HG03039 (cell line): ENCODE results near the gene ADSL.

ENCODE experiments used
- ATAC-seq: cut with Tn5 transposase; IDR thresholded peaks from one replicate; pipeline ENCODE4 v1.9.1; 2021; ENCODE audit warnings: mild to moderate bottlenecking, moderate library complexity; ENCODE audit not compliant: unreplicated experiment

The ADSL gene

DNA sequence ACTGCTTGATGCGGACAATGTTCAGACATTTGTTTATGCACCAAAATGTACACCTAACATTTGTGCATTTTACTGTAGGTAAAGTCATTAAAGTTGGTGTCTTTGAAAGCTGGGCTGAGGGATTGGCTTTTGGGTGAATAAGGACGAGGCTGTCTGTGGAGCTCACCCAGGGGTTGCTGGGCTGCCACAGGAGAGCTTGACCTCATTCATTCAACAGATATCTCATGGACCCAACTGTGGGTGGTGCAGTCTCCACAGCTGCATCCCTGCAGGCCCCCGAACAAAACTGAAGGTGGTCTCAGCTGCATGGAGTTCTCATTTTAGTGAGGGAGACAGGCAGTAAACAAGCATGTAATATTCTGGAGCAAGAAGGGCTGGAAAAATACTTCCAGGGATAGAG is 56.8 kb downstream of the ADSL start:
- ATAC-seq = no peak

DNA sequence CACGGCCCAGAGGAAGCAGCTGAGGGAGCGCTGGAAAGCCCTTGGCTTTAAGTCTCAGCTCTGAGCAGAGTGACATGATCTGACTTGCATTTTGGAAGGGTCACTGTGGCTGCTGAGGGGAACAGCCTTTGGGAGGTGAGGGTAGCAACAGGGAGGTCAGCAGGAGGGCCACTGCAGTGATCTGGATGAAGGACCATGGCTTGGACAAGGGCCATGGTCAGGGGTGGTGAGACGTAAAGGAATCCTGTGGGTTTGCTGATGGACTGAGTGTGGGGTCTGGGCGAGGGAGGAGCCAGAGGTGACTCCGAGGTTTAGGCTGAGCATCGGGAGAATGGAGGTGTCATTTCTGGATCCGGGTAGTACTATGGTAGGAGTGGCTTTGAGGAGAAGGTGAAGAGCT is 57.4 kb downstream of the ADSL start:
- ATAC-seq = no peak

DNA sequence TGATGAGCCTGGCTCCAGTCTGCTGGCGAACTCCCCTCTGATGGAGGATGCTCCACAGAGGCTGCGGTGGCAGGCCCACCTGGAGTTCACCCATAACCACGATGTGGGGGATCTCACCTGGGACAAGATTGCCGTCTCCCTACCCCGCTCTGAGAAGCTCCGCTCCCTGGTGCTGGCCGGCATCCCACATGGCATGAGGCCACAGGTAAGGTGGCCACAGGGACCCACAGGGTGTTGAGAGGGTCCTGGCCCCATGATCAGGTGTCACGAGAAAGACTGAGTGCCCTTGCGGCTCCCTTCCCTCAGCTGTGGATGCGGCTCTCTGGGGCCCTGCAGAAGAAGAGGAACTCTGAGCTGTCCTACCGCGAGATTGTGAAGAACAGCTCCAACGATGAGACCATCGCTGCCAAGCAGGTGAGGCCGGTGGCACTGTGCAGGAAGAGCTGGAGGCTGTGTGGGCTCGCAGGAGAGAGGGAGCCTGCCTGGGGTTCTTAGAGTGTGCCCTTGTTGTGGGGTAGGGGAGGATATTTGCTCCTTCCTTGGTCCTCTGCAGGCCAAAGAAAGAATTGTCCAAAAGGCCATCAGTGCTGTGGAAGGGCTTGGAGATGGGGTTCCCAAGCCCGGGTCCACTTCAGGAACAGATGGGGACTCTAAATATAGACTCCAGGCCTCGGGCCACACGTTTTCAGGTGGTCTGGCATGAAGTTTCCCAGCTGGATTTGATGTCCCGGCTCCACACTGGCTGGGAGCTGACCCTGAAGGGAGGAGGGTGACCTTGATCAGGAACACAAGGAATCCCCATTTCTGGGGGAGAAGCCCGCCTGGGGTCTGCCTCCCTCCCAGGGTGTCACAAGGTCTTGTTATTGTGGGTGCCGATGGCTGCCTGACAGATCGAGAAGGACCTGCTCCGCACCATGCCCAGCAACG is 58.2 kb downstream of the ADSL start:
- no peak for ATAC-seq

DNA sequence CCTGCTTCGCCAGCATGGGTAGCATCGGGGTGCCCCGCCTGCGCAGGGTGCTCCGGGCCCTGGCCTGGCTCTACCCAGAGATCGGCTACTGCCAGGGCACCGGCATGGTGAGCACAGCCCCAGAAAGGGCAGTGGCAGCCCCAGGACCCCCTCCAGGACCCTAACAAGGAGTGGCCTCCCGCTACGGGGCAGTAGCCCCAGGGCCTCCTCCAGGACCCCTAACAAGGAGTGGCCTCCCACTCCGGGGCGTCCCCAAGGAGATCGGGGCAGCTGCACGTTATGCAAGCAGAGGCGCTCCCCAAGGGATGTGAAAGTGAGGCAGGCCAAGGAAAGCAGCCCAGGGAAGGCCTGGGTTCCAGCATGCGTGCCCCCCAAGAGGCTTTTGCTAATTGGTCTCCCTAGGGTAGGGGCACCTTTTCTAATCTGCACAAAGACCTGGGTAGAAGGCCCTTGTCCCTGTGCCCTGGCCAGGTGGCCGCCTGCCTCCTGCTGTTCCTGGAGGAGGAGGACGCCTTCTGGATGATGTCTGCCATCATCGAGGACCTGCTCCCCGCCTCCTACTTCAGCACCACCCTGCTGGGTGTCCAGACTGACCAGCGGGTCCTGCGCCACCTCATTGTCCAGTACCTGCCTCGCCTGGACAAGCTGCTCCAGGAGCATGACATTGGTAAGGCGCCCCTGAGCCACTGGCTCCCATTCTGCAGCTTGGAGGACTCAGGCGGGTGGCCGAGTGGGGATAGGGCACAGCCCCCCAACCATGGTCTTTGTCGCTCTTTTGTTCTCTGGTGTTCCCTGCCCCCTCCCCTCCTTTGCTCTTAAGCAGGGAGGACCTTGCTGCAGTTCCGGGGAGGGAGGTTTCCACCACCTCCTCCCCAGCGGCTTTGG is 59.1 kb downstream of the ADSL start:
- no peak for ATAC-seq

DNA sequence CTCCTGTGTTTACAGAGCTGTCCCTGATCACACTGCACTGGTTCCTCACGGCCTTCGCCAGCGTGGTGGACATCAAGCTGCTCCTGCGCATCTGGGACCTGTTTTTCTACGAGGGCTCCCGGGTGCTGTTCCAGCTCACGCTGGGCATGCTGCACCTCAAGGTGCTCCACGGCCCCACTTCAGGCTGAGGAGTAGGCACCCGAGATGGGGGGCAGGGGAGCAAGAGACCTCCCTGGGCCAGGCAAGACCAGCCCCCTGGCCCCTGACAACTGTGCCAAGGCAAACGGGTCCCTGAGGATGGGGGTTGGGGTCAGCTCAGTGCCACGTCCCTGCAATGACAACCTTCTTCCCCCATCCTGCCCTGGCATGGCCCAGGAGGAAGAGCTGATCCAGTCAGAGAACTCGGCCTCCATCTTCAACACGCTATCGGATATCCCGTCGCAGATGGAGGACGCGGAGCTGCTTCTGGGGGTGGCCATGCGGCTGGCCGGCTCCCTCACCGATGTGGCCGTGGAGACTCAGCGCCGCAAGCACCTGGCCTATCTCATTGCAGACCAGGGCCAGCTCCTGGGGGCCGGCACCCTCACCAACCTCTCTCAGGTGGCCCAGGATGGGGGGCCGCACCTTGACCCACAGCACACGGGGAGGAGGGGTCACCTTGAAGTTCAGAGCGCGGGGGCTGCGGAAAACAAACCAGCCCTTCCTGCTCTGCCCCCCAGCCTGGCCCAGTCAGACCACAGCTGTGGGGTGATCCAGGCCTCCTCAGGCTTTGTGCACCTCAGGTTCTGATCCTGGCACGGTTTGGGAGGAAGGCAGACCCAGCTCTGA is 60.0 kb downstream of the ADSL start:
- no peak for ATAC-seq

DNA sequence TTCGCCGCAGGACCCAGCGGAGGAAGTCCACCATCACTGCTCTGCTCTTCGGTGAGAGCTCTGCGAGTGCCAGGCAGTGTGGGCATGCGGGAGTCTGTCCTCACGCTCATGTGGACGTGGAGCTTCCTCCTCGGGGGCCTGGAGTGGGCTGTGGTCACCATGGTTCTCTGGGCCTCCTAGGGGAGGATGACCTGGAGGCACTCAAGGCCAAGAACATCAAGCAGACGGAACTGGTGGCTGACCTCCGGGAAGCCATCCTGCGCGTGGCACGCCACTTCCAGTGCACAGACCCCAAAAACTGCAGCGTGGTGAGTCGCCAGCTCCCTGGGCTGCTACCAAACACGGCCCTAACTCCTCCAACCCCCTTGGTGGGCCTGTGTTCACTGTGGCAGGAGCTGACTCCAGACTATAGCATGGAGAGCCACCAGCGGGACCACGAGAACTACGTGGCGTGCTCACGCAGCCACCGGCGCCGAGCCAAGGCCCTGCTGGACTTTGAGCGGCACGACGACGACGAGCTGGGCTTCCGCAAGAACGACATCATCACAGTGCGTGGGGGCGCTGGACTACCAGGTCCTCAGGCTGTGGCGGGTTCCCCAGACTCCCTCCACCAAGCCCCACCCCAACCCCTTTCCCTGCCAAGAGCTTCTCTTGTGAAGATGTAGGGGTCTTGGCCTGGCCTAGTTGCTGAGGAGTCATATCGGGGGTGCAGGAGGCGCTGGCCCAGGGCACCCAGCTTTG is 60.9 kb downstream of the ADSL start:
- no peak for ATAC-seq

DNA sequence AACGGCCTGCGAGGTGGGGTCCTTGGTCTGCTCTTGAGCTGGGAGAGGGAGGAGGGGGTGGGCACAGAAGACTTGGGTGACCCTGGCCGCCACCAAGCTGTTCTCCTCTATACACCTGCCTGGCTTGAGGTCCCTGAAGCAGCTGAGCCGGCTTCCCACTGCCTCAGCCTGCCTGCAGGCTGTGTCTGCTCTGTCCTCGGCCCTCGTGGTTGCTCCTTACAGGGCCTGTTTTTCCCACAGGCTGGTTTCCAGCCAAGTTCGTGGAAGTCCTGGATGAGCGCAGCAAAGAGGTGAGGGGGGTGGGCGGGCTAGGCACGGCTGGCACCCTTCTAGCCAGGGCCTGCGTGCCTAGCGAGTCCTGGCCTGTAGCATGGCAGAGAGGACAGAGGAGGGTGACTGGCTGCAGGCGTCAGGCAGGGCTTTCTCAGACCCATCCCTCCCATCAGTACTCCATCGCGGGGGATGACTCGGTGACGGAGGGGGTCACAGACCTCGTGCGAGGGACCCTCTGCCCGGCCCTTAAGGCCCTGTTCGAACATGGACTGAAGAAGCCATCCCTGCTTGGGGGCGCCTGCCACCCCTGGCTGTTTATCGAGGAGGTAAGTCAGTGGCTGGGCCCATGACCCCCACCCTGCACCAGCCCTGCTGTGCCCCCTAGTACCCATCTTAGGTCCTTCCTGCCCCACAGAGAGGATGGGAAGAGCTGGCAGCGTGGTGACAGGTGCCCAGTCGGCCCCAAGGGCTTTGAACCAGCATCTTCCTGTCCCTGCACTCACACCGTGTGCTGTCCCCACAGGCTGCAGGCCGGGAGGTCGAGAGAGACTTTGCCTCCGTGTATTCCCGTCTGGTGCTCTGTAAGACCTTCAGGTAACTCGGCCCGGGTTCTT is 61.8 kb downstream of the ADSL start:
- no peak for ATAC-seq

DNA sequence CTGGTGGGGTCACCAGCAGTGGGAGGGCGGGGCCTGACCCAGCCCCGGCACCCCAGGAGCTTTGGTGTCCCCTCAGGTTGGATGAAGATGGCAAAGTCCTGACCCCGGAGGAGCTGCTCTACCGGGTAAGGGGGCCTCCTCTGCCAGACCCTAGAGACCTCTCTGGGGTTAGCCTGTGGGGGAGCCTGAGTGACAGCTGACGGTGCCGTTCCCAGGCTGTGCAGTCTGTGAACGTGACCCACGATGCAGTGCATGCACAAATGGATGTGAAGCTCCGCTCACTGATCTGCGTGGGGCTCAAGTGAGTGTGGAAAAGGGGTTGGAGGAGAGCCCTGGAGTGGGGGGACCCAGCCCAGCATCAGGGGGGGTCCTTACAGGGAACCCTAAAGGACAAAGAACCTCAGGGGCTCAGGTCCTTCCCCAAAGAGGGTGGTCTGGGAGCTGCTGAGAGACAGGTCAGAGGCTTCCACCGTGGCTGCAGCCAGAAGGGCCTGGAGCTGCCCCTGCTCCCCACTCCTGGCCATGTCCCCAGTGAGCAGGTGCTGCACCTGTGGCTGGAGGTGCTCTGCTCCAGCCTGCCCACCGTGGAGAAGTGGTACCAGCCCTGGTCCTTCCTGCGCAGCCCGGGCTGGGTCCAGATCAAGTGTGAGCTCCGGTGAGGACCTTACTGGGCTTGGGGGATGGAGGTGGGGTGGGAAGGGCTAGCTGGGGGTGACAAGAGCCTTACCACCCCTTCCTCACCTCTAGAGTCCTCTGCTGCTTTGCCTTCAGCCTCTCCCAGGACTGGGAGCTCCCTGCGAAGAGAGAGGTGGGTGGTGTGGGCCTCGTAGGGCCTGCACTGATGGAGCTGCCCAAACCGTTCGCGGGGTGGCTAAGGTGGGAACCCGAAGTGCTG is 62.7 kb downstream of the ADSL start:
- ATAC-seq = no peak

DNA sequence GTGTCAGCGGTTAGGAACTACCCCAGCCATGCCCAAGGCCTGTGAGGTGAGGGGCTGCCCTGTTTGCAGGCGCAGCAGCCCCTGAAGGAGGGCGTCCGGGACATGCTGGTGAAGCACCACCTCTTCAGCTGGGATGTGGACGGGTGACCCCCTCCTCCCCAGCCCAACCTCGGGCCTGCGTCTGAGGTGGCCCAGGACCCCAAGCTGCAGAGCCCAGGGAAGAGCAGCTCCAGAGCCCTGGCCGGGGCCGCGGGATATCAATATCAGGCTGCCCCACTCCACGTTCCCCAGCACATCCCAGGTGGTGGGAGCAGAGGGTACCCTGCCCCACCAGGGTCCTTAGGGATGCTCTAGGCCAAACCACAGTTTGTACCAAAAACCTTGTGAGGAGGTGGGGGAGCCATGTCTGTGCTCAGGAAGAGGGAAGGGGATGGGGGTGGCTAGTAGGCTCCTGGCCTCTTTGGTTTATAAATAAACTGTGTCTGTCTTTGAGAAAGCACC is 63.4 kb downstream of the ADSL start:
- ATAC-seq = no peak

DNA sequence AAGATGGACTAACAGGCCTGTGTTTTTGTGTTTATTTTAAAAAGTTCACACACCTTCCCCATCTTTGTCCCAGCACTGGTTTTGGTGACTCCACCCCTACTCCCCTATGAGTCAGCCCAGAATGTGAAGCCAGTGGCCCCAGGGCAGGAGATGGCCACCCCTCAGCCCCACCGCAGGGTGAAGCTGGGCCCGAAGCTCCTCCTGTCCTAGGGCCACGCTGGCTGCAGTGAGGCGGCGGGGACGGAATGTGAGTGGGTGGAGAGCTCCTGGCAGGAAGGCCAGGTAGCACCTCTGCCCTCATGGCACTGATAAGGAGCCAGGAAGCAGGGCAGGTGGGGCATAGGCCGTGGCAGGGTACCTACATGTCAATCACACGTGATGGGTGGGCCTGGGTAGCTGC is 64.0 kb downstream of the ADSL start:
- ATAC-seq = no peak

DNA sequence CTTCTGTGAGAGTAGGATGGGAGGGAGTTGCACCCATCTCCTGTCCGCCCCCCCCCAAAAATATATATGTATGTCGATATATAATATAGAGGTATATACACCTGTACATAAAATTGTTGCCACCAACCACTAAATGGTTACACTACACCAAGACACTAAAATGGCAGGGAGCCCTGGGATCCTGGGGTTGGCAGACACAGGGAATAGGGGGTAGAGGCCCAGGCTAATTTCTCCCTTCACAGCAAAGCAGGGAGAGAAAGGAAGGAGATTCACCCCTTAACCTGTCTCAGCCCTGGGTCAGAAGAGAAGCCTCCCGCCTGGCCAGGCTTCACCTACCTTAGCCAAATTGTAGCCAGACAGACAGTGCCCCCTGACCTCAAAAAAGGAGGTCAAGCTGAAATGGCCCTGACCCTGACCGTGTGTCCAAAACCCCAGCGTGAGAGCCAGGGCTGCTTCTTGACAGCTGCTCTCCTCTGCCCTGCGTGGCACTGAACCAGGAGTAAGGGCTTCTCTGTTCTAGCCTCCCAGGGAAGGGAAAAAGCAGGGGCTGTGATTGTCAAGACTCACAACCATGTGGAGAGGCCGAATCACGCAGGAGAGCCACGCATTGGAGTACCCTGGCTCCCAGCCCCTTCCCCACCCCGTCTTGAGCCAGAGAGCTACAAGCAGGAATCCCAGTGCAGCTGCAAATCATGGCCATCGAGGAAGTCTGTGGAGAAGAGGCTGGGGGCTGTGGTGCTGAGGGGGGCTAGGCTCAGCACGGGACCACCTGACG is 64.6 kb downstream of the ADSL start:
- no peak for ATAC-seq

DNA sequence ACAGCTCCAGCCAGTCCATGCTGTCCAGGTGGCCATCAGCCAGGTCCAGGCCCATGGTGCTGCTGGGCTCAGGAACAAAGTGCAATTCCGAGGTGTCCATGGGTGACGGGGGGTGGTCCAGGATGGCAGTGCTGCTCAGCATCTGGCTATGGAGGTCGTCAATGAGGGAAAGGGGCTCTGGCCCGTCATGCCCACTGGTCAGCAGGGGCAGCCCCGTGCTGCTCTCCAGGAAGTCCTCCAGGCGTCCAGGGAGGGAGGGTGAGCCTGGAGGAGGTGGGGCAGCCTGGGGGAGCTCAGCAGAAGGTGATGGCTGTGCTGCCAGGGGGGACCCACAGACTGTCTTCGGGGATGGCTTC is 65.2 kb downstream of the ADSL start:
- ATAC-seq = no peak

DNA sequence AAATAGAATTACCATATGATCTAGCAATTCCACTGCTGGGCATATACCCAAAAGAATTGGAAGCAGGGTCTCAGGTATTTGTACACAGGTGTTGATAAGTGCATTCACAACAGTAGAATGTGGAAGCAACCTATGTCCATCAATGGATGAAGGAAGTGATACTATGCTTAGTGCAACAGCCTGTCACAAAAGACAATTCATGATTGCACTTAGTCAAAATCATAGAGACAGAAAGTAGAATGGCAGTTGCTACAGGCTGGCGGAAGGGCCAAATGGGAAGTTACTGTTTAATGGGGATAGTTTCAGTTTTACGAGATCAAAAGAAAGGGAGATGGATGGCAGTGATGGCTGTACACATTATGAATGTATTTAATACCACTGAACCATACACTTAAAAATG is 66.1 kb downstream of the ADSL start:
- no peak for ATAC-seq

DNA sequence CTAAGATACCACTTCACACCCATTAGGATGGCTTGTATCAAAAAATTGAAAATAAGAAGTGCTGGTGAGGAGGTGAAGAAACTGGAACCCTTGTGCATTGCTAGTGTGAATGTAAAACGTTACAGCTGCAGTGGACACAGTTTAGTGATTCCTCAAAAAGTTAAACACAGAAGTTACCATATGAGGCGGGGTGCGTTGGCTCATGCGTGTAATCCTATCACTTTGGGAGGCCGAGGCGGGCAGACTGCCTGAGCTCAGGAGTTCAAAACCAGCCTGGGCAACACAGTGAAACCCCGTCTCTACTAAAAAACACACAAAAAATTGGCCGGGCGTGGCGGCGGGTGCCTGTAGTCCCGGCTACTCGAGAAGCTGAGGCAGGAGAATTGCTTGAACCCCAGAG is 67.6 kb downstream of the ADSL start:
- no peak for ATAC-seq

DNA sequence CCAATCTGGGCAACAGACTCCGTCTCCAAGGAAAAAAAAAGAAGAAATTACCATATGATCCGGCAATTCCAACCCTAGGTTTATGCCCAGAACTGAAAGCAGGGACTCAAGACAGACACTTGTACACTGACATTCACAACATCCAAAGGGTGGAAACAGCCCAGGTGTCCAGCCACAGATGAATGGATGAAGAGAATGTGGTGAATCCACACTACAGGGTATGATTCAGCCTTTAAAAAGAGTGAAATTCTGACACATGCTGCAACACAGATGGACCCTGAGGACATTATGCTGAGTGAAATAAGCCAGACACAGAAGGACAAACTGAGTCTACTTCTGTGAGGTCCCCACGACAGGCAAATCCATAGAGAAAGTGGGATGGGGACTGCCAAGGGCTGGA is 68.0 kb downstream of the ADSL start:
- no peak for ATAC-seq

DNA sequence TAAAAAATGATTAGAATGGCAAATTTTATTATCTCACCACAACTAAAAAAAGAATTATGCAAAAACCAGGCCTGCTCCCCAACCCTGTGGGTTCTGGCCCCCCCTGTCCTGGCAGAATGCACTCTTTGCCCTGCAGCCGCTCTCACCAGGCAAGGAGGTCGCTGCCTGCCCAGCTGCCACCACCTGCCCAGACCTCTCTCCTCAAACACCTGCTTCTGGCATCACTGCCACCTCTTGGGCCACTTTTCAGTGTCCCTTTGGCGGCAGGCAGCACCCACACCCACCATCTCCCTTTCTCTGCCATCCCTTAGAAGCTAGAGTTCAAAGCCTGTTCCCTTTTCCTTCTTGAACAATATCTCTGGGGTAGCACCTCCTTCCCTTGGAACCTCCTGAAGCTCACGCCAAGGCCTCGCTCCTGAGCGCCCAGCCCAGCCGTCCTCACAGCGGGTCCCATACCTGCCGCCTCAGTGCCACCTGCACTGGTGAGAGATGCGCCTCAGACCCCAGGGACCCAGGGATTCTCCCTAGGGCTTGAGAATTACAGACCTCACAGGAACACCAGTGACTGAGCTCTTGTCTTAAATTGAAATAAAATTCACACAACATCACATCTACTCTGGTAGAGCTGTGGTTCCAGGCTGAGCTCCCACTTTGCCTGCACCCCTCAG is 68.7 kb downstream of the ADSL start:
- ATAC-seq = no peak
